Left kidney (tissue), 2 donors: Measurements from ENCODE around the gene TP53RK. TPM values are rescaled to one million over a fixed set of nuclear protein-coding genes. Genes with fewer than 3 reads are reported as not detected.
"Not testable (repeated sequence)": the region's sequence is repeated elsewhere in the genome, so short reads cannot be mapped to it uniquely, and the experiment has no call there.

Experiments
- DNase-seq: peaks from one replicate; pipeline ENCODE4 v3.0.0-alpha.2; 2013
- polyA plus RNA-seq: library from polyadenylated mRNA; unstranded; fragments of 120-200 nt; gene quantifications from one replicate; pipeline ENCODE4 v1.2.1, GENCODE V29; 2013; ENCODE audit not compliant: insufficient read length

The TP53RK gene
- polyA plus RNA-seq, 1 donor = 17.4 TPM

GRCh38 chr20:46683939-46684750 is 5.1 kb downstream of the TP53RK start:
- peak; percentile 61 for DNase-seq

- DNase-seq = no peak
Measured at GRCh38 chr20:46683668-46683938, 5.6 kb downstream of the TP53RK start.

- no peak for DNase-seq
Measured at GRCh38 chr20:46683011-46683667, 6.1 kb downstream of the TP53RK start.

GRCh38 chr20:46682063-46682821 is 7.0 kb downstream of the TP53RK start:
- DNase-seq = no peak

- peak; percentile 77 for DNase-seq
Measured at GRCh38 chr20:46681032-46681854, 8.0 kb downstream of the TP53RK start.

- DNase-seq = no peak
Measured at GRCh38 chr20:46680684-46681031, 8.6 kb downstream of the TP53RK start.

GRCh38 chr20:46678516-46678915 is 10.7 kb downstream of the TP53RK start:
- DNase-seq = no peak

GRCh38 chr20:46677608-46678007 is 11.6 kb downstream of the TP53RK start:
- no peak for DNase-seq

GRCh38 chr20:46676649-46677316 is 12.5 kb downstream of the TP53RK start:
- DNase-seq = not testable (repeated sequence)

GRCh38 chr20:46674253-46675083 is 14.8 kb downstream of the TP53RK start:
- DNase-seq = no peak

GRCh38 chr20:46673394-46674252 is 15.6 kb downstream of the TP53RK start:
- DNase-seq = no peak

- DNase-seq = no peak
Measured at GRCh38 chr20:46672543-46673148, 16.6 kb downstream of the TP53RK start.

GRCh38 chr20:46671866-46672542 is 17.2 kb downstream of the TP53RK start:
- no peak for DNase-seq

GRCh38 chr20:46670585-46671584 is 18.4 kb downstream of the TP53RK start:
- DNase-seq = no peak

- DNase-seq = no peak
Measured at GRCh38 chr20:46670228-46670584, 19.0 kb downstream of the TP53RK start.

- no peak for DNase-seq
Measured at GRCh38 chr20:46666818-46667515, 22.3 kb downstream of the TP53RK start.

GRCh38 chr20:46666306-46666705 is 22.9 kb downstream of the TP53RK start:
- DNase-seq = no peak
